ENCODE measurements around the gene ZNF227. TPM values are rescaled to one million over a fixed set of nuclear protein-coding genes. Genes with fewer than 3 reads are reported as not detected.
"Not testable (repeated sequence)": the region's sequence is repeated elsewhere in the genome, so short reads cannot be mapped to it uniquely, and the experiment has no call there.

The ZNF227 gene
- total RNA-seq, 1 donor from 2014 or later, result 24.3 TPM

- not testable (repeated sequence) for DNase-seq
Observed at GRCh38 chr19:44252332-44252731, 40.0 kb downstream of the ZNF227 start.

GRCh38 chr19:44253392-44253791, 41.1 kb downstream of the ZNF227 start:
- not testable (repeated sequence) for DNase-seq

GRCh38 chr19:44254496-44254895, 42.2 kb downstream of the ZNF227 start:
- DNase-seq, result no peak

- DNase-seq, result no peak
Observed at GRCh38 chr19:44255705-44256411, 43.5 kb downstream of the ZNF227 start.

GRCh38 chr19:44258136-44258535, 45.8 kb downstream of the ZNF227 start:
- no peak for DNase-seq

GRCh38 chr19:44258835-44259413, 46.6 kb downstream of the ZNF227 start:
- no peak for DNase-seq

GRCh38 chr19:44260343-44260681, 48.0 kb downstream of the ZNF227 start:
- no peak for DNase-seq

- no peak for DNase-seq
Observed at GRCh38 chr19:44260695-44261446, 48.5 kb downstream of the ZNF227 start.

GRCh38 chr19:44277331-44277730, 65.0 kb downstream of the ZNF227 start:
- DNase-seq, result no peak

- no peak for DNase-seq
Observed at GRCh38 chr19:44278181-44278690, 65.9 kb downstream of the ZNF227 start.

GRCh38 chr19:44280916-44281315, 68.6 kb downstream of the ZNF227 start:
- DNase-seq, result no peak

GRCh38 chr19:44282846-44283245, 70.5 kb downstream of the ZNF227 start:
- DNase-seq, result no peak

GRCh38 chr19:44284968-44285367, 72.6 kb downstream of the ZNF227 start:
- no peak for DNase-seq

Other genes with a start within 250 kb of the ZNF227 start
- gene ZNF155, start 228.3 kb upstream of the ZNF227 start, total RNA-seq, result 6.6 and 9.5 TPM in 2 replicates
- 2.6 and 3.7 TPM in 2 replicates for gene ZNF230, start 209.6 kb upstream of the ZNF227 start, total RNA-seq
- 4.8 and 7.5 TPM in 2 replicates for gene ZNF222, start 187.2 kb upstream of the ZNF227 start, total RNA-seq
- gene ZNF223, start 160.5 kb upstream of the ZNF227 start, total RNA-seq, result 6.3 and 8.3 TPM in 2 replicates
- 2.4 and 3.4 TPM in 2 replicates for gene ZNF284, start 140.4 kb upstream of the ZNF227 start, total RNA-seq
- 22.0 and 37.6 TPM in 2 replicates for gene ZNF224, start 118.2 kb upstream of the ZNF227 start, total RNA-seq
- 5.3 and 8.5 TPM in 2 replicates for gene ZNF225, start 99.1 kb upstream of the ZNF227 start, total RNA-seq
- gene ZNF234, start 71.0 kb upstream of the ZNF227 start, total RNA-seq, result 8.3 and 15.7 TPM in 2 replicates
- 11.4 and 19.2 TPM in 2 replicates for gene ZNF226, start 47.4 kb upstream of the ZNF227 start, total RNA-seq
- 1.5 and 1.7 TPM in 2 replicates for gene ZNF233, start 47.4 kb downstream of the ZNF227 start, total RNA-seq
- gene ZNF235, start 92.5 kb downstream of the ZNF227 start, total RNA-seq, result 7.5 and 9.4 TPM in 2 replicates
- 8.3 and 9.9 TPM in 2 replicates for gene ZNF112, start 144.1 kb downstream of the ZNF227 start, total RNA-seq
- gene ZNF285, start 189.1 kb downstream of the ZNF227 start, total RNA-seq, result 3.2 and 5.8 TPM in 2 replicates
- gene ZNF229, start 235.9 kb downstream of the ZNF227 start, total RNA-seq, result 5.9 and 14.6 TPM in 2 replicates

Data from dermis blood vessel endothelial cell (primary cell).